ENCODE results near the gene SLC35F6.
"Not testable (repeated sequence)": the region's sequence is repeated elsewhere in the genome, so short reads cannot be mapped to it uniquely, and the experiment has no call there.

SLC35F6 gene

GRCh38 chr2:26746934-26747333 is 17.1 kb upstream of the SLC35F6 start:
- Histone ChIP-seq H3K36me3 (no peaks in the 10 kb centered on the region), H3K4me3 (ENCODE audit: low read depth, low read length) (no peak overlapping the region), H3K4me1 (peaks cover 17% of the 10 kb centered on the region), H3K27me3 (no peaks in the 10 kb centered on the region), H3K9me3 (no peaks in the 10 kb centered on the region; the same call in 1 of the 2 replicates)
- no peak for TF ChIP-seq CTCF (IDR thresholded peaks at IDR 0.05; ENCODE audit: low read depth, low read length)
- no peak for DNase-seq

- H3K36me3 ChIP-seq; H3K27me3 ChIP-seq; H3K9me3 ChIP-seq; H3K4me3 ChIP-seq (ENCODE audit: low read depth, low read length): not testable (repeated sequence)
- H3K4me1 ChIP-seq = peaks cover 38% of the 10 kb centered on the region
- DNase-seq = peak; percentile 44
Measured at GRCh38 chr2:26749787-26750420, 14.2 kb upstream of the SLC35F6 start.

DNA sequence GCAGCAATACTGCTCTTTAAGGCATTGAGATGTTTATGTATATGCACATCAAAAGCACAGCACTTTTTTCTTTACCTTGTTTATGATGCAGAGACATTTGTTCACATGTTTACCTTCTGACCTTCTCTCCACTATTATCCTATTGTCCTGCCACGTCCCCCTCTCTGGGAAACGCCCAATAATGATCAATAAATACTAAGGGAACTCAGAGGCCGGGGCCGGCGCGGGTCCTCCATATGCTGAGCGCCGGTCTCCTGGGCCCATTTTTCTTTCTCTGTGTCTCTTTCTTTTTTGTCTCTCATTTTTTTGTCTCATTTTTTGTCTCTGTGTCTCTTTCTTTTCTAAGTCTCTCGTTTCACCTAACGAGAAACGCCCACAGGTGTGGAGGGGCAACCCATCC is 13.6 kb upstream of the SLC35F6 start:
- H3K4me1 ChIP-seq = peaks cover 44% of the 10 kb centered on the region
- not testable (repeated sequence) for H3K27me3 ChIP-seq; H3K36me3 ChIP-seq; H3K9me3 ChIP-seq; H3K4me3 ChIP-seq (ENCODE audit: low read depth, low read length); DNase-seq

- DNase-seq = peak; percentile 63
- Histone ChIP-seq H3K9me3 (no peaks in the 10 kb centered on the region; the same call in 1 of the 2 replicates), H3K27me3 (no peaks in the 10 kb centered on the region), H3K36me3 (no peaks in the 10 kb centered on the region), H3K4me1 (peaks cover 42% of the 10 kb centered on the region), H3K4me3 (ENCODE audit: low read depth, low read length) (peak overlapping the region; percentile 20; the same call in 1 of the 2 replicates)
- no peak for TF ChIP-seq CTCF (IDR thresholded peaks at IDR 0.05; ENCODE audit: low read depth, low read length)
Measured at GRCh38 chr2:26752656-26753055, 11.4 kb upstream of the SLC35F6 start.

GRCh38 chr2:26754539-26754938 is 9.5 kb upstream of the SLC35F6 start:
- Histone ChIP-seq H3K27me3 (no peaks in the 10 kb centered on the region), H3K36me3 (no peaks in the 10 kb centered on the region), H3K4me1 (peaks cover 54% of the 10 kb centered on the region), H3K9me3 (no peaks in the 10 kb centered on the region; the same call in 1 of the 2 replicates), H3K4me3 (ENCODE audit: low read depth, low read length) (no peak overlapping the region)
- no peak for TF ChIP-seq CTCF (IDR thresholded peaks at IDR 0.05; ENCODE audit: low read depth, low read length)
- DNase-seq = no peak

DNA sequence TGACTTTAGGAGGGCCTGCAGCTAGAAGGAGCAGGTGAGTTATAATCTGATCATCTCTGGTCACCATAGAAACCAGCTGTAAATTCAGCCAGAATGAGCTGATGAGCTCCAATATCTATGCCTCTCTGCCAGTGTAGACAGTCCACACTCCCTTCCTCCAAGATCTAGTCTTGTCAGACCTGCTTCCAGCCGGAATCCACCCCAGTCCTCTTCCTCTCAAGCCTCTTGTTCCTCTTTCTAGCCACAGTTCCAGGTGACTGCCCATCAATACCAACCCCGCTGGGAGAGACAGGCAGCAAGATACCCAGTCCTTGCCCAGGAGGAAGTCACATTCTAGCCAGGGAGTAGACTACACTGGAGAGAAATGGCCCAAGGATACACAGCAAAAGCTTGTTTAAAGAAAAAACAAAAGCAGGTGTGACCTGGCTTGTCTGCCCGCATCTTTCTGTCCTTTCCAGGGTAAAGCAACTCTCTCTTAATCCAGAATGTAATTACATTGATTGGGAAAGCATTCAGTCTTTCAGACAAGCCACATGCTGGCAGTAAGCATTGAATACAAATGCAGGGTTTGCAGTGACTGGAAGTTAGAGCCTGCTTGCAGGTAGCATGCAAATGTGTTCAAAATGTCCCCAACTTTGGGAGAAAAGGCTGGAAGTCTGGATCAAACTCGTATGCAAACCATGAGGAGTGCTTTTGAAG is 9.0 kb upstream of the SLC35F6 start:
- TF ChIP-seq CTCF (IDR thresholded peaks at IDR 0.05; ENCODE audit: low read depth, low read length) = no peak
- peaks cover 50% of the 10 kb centered on the region for H3K4me1 ChIP-seq
- DNase-seq = no peak

DNA sequence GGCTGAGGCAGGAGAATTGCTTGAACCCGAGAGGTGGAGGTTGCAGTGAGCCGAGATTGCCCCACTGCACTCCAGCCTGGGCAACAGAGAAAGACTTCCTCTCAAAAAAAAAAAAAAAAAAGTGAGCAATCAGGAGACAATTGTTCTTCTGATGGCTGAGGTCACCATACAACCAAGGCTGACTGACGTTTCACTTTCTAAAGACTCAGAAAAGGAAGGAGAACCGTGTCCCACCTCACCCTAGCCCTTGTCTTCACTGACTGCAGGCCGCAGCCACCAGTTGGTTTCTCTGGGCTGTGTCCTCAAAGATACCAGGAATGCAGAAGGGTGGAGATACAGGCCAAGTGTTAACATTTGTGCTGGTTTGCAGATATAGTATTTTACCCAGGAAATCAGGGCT is 7.7 kb upstream of the SLC35F6 start:
- Histone ChIP-seq H3K4me1 (peaks cover 42% of the 10 kb centered on the region), H3K27me3 (no peaks in the 10 kb centered on the region), H3K4me3 (ENCODE audit: low read depth, low read length) (no peak overlapping the region), H3K9me3 (no peaks in the 10 kb centered on the region; the same call in 1 of the 2 replicates), H3K36me3 (no peaks in the 10 kb centered on the region)
- no peak for TF ChIP-seq CTCF (IDR thresholded peaks at IDR 0.05; ENCODE audit: low read depth, low read length)
- DNase-seq = no peak

More for the DNA sequence above, 9.0 kb upstream of the SLC35F6 start:
- Histone ChIP-seq H3K9me3 (no peaks in the 10 kb centered on the region; the same call in 1 of the 2 replicates), H3K36me3 (no peaks in the 10 kb centered on the region), H3K4me3 (ENCODE audit: low read depth, low read length) (no peak overlapping the region), H3K27me3 (no peaks in the 10 kb centered on the region)

Data from BE2C (cell line).